SK-N-SH treated with all-trans-retinoic acid at 6 μM for 48 hours (cell line): Measurements from ENCODE around the gene ARHGAP1.

Source experiments
- ATAC-seq: fragments of 200-7000 bp; cut with Tn5 transposase; 3 replicates; pipeline ENCODE4 v1.9.1; 2020; ENCODE audit warnings: mild to moderate bottlenecking, moderate library complexity
- ARNTL ChIP-seq: fragments of 450-650 bp; formaldehyde crosslinking; IDR thresholded peaks from 2 replicates; pipeline ENCODE4 v1.5.0; 2020; ENCODE audit warnings: low read depth, mild to moderate bottlenecking, moderate library complexity, borderline replicate concordance
- BACH2 ChIP-seq: fragments of 250-450 bp; sonication (Bioruptor Pico); IDR thresholded peaks from 2 replicates; pipeline ENCODE4 v1.9.0; 2021; ENCODE audit warnings: mild to moderate bottlenecking, borderline replicate concordance
- CREB5 ChIP-seq: fragments of 250-450 bp; sonication (Bioruptor Pico); IDR thresholded peaks from 2 replicates; pipeline ENCODE4 v1.5.1; 2020; ENCODE audit warnings: low read depth, mild to moderate bottlenecking, moderate library complexity
- CSDC2 ChIP-seq: fragments of 250-450 bp; sonication (Bioruptor Pico); IDR thresholded peaks from 2 replicates; pipeline ENCODE4 v1.5.0; 2020; ENCODE audit warnings: mild to moderate bottlenecking, moderate library complexity
- CSRNP3 ChIP-seq: fragments of 250-450 bp; sonication (Bioruptor Pico); IDR thresholded peaks from 2 replicates; pipeline ENCODE4 v1.5.1; 2021; ENCODE audit warnings: mild to moderate bottlenecking, moderate library complexity
- ESRRG ChIP-seq: fragments of 250-450 bp; sonication (Bioruptor Pico); IDR thresholded peaks from 2 replicates; pipeline ENCODE4 v1.6.1; 2021; ENCODE audit warnings: mild to moderate bottlenecking
- GLIS3 ChIP-seq: fragments of 250-450 bp; sonication (Bioruptor Pico); IDR thresholded peaks from 2 replicates; pipeline ENCODE4 v1.5.0; 2020; ENCODE audit warnings: mild to moderate bottlenecking, moderate library complexity
- ISL1 ChIP-seq: fragments of 250-450 bp; sonication (Bioruptor Pico); IDR thresholded peaks from 2 replicates; pipeline ENCODE4 v2.1.2; 2022; ENCODE audit warnings: mild to moderate bottlenecking, moderate library complexity
- OSR1 ChIP-seq: fragments of 250-450 bp; sonication (Bioruptor Pico); IDR thresholded peaks from 2 replicates; pipeline ENCODE4 v1.8.0; 2022; ENCODE audit warnings: moderate library complexity, mild to moderate bottlenecking, inconsistent platforms
- POU6F1 ChIP-seq: fragments of 250-450 bp; sonication (Bioruptor Pico); IDR thresholded peaks from 2 replicates; pipeline ENCODE4 v1.8.0; 2021; ENCODE audit warnings: low read depth, mild to moderate bottlenecking, moderate library complexity, borderline replicate concordance
- SNAI2 ChIP-seq: fragments of 250-450 bp; sonication (Bioruptor Pico); IDR thresholded peaks from 2 replicates; pipeline ENCODE4 v1.5.0; 2020; ENCODE audit warnings: mild to moderate bottlenecking, moderate library complexity
- TCF4 ChIP-seq: fragments of 250-450 bp; sonication (Bioruptor Pico); IDR thresholded peaks from 2 replicates; pipeline ENCODE4 v1.8.0; 2021; ENCODE audit warnings: mild to moderate bottlenecking, moderate library complexity, borderline replicate concordance
- TOX ChIP-seq: fragments of 250-450 bp; sonication (Bioruptor Pico); IDR thresholded peaks from 2 replicates; pipeline ENCODE4 v1.8.0; 2021; ENCODE audit warnings: mild to moderate bottlenecking, moderate library complexity, borderline replicate concordance
- ZFP3 ChIP-seq: fragments of 250-450 bp; sonication (Bioruptor Pico); IDR thresholded peaks from 2 replicates; pipeline ENCODE4 v1.5.0; 2020; ENCODE audit warnings: mild to moderate bottlenecking, moderate library complexity
- ZFP30 ChIP-seq: fragments of 450-650 bp; formaldehyde crosslinking; IDR thresholded peaks from 2 replicates; pipeline ENCODE4 v1.5.0; 2022; ENCODE audit warnings: mild to moderate bottlenecking, moderate library complexity
- ZNF565 ChIP-seq: fragments of 450-650 bp; formaldehyde crosslinking; conservative IDR thresholded peaks from 2 replicates; pipeline ENCODE4 v1.5.0; 2020; ENCODE audit warnings: low read depth, mild to moderate bottlenecking, moderate library complexity
- ZNF70 ChIP-seq: fragments of 450-650 bp; formaldehyde crosslinking; IDR thresholded peaks from 2 replicates; pipeline ENCODE4 v1.5.0; 2020; ENCODE audit warnings: mild to moderate bottlenecking, moderate library complexity
- ZNF8 ChIP-seq: fragments of 450-650 bp; formaldehyde crosslinking; IDR thresholded peaks from 2 replicates; pipeline ENCODE4 v1.5.0; 2020; ENCODE audit warnings: mild to moderate bottlenecking, moderate library complexity
- TF ChIP-seq, protein P1 (sequence below): fragments of 250-450 bp; sonication (Bioruptor Pico); IDR thresholded peaks from 2 replicates; pipeline ENCODE4 v1.8.0; 2020; ENCODE audit warnings: mild to moderate bottlenecking, moderate library complexity, borderline replicate concordance
- TF ChIP-seq, protein P2 (sequence below): fragments of 250-450 bp; sonication (Bioruptor Pico); IDR thresholded peaks from 2 replicates; pipeline ENCODE4 v1.5.0; 2020; ENCODE audit warnings: mild to moderate bottlenecking, moderate library complexity

Gene ARHGAP1

GRCh38 chr11:46719543-46720218 is 19.3 kb upstream of the ARHGAP1 start:
- no peak; the same call in 2 of the 3 replicates for ATAC-seq
- TF ChIP-seq ESRRG (CRISPR knock-in tag) (no peak), BACH2 (CRISPR knock-in tag) (no peak), CSRNP3 (CRISPR knock-in tag) (no peak), OSR1 (CRISPR knock-in tag) (no peak), ARNTL (CRISPR knock-in tag) (no peak), POU6F1 (CRISPR knock-in tag) (no peak)

DNA sequence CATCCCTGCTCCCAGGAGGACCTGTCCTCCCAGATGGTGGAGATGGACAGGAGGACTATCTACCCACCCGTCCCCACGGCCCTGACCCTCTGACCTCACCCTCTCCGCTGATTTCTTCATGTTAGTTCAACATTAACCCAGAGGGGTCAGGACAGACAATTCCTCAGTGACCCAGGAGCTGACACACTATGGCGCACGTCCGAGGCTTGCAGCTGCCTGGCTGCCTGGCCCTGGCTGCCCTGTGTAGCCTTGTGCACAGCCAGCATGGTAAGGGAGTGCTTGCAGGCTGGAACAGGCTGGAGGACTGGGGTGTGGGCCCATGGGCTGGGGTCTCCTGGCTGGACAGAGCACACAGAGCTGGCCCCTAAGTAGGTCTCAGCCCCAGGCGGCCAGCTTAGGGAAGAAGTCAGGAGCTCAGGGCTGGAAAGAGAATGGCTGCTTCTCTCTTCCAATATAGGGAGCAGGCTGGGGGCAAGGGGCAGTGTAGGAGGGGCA is 18.7 kb upstream of the ARHGAP1 start, which contains the start of gene F2:
F2 (plus strand) TSS at position 166 of the 495 bp plus-strand sequence; CDS start at position 189, 23 bp downstream.
- TF ChIP-seq ZNF8 (CRISPR knock-in tag) (no peak), ESRRG (CRISPR knock-in tag) (no peak), CREB5 (CRISPR knock-in tag) (no peak), ZFP30 (CRISPR knock-in tag) (no peak), CSDC2 (CRISPR knock-in tag) (no peak), TCF4 (CRISPR knock-in tag) (no peak), ZNF70 (no peak), ISL1 (no peak), POU6F1 (CRISPR knock-in tag) (no peak), ZFP3 (CRISPR knock-in tag) (no peak), GLIS3 (CRISPR knock-in tag) (no peak)
- TF ChIP-seq, protein P1, sequence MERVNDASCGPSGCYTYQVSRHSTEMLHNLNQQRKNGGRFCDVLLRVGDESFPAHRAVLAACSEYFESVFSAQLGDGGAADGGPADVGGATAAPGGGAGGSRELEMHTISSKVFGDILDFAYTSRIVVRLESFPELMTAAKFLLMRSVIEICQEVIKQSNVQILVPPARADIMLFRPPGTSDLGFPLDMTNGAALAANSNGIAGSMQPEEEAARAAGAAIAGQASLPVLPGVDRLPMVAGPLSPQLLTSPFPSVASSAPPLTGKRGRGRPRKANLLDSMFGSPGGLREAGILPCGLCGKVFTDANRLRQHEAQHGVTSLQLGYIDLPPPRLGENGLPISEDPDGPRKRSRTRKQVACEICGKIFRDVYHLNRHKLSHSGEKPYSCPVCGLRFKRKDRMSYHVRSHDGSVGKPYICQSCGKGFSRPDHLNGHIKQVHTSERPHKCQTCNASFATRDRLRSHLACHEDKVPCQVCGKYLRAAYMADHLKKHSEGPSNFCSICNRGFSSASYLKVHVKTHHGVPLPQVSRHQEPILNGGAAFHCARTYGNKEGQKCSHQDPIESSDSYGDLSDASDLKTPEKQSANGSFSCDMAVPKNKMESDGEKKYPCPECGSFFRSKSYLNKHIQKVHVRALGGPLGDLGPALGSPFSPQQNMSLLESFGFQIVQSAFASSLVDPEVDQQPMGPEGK (CRISPR knock-in tag): no peak
- no peak for ATAC-seq

- ATAC-seq: peak; percentile 9; the same call in 2 of the 3 replicates
- TF ChIP-seq POU6F1 (CRISPR knock-in tag): no peak
- no peak for TF ChIP-seq ZFP3 (CRISPR knock-in tag)
- TF ChIP-seq ZNF8 (CRISPR knock-in tag): no peak
- TF ChIP-seq SNAI2 (CRISPR knock-in tag): no peak
- TF ChIP-seq TCF4 (CRISPR knock-in tag): no peak
- no peak for TF ChIP-seq BACH2 (CRISPR knock-in tag)
- no peak for TF ChIP-seq TOX (CRISPR knock-in tag)
- no peak for TF ChIP-seq ZNF565 (CRISPR knock-in tag)
- TF ChIP-seq, protein P2, sequence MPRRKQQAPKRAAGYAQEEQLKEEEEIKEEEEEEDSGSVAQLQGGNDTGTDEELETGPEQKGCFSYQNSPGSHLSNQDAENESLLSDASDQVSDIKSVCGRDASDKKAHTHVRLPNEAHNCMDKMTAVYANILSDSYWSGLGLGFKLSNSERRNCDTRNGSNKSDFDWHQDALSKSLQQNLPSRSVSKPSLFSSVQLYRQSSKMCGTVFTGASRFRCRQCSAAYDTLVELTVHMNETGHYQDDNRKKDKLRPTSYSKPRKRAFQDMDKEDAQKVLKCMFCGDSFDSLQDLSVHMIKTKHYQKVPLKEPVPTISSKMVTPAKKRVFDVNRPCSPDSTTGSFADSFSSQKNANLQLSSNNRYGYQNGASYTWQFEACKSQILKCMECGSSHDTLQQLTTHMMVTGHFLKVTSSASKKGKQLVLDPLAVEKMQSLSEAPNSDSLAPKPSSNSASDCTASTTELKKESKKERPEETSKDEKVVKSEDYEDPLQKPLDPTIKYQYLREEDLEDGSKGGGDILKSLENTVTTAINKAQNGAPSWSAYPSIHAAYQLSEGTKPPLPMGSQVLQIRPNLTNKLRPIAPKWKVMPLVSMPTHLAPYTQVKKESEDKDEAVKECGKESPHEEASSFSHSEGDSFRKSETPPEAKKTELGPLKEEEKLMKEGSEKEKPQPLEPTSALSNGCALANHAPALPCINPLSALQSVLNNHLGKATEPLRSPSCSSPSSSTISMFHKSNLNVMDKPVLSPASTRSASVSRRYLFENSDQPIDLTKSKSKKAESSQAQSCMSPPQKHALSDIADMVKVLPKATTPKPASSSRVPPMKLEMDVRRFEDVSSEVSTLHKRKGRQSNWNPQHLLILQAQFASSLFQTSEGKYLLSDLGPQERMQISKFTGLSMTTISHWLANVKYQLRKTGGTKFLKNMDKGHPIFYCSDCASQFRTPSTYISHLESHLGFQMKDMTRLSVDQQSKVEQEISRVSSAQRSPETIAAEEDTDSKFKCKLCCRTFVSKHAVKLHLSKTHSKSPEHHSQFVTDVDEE (CRISPR knock-in tag): no peak
- TF ChIP-seq CSRNP3 (CRISPR knock-in tag): no peak
- no peak for TF ChIP-seq ISL1
Measured at GRCh38 chr11:46718155-46719019, 18.0 kb upstream of the ARHGAP1 start.
